ENCODE results near the gene NT5DC1.

GRCh38 chr6:116210750-116211425 is 110.2 kb downstream of the NT5DC1 start:
- TF ChIP-seq CTCF (IDR thresholded peaks at IDR 0.05) (no peak), EZH2 (IDR thresholded peaks at IDR 0.05; ENCODE audit: borderline replicate concordance, insufficient read depth, low read depth, low read length, poor library complexity, severe bottlenecking) (no peak)
